ENCODE results near the gene GOLGA5.
"Not testable (repeated sequence)": the region's sequence is repeated elsewhere in the genome, so short reads cannot be mapped to it uniquely, and the experiment has no call there.

Gene GOLGA5

DNA sequence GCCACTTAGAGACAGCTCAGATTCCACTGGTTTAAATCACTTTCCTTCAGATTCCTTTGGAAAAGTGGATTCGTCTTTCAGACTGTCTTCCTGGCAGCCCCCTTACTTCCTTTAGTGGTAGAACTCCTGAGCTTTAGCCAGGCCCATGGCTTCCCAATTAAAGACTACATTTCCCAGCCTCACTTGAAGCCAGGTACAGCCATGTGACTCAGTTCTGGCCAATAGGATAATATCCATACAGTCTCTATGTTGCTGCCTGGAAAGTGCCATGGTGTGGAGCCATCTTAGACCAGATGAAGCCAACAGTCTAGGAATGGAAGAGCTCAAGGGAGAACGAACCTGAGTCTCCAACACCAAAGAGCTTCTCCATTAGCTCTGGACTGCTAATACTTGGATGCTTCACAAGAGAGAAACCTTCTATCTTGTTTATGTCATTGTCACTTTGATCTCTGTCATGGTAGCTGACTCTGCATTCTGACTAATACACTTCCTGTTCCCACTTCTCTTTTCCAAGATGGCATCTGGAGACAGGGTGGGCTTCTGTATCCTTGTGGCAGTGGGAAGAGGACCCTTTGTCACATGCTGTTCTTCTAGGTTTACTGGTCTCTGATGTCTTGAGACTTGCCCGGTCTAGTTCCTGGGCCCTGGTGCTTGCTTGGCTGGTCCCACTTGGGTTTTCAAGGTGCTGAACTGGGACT is 15.1 kb upstream of the GOLGA5 start:
- peak in 1 of 2 experiments; percentile 22 for DNase-seq

DNA sequence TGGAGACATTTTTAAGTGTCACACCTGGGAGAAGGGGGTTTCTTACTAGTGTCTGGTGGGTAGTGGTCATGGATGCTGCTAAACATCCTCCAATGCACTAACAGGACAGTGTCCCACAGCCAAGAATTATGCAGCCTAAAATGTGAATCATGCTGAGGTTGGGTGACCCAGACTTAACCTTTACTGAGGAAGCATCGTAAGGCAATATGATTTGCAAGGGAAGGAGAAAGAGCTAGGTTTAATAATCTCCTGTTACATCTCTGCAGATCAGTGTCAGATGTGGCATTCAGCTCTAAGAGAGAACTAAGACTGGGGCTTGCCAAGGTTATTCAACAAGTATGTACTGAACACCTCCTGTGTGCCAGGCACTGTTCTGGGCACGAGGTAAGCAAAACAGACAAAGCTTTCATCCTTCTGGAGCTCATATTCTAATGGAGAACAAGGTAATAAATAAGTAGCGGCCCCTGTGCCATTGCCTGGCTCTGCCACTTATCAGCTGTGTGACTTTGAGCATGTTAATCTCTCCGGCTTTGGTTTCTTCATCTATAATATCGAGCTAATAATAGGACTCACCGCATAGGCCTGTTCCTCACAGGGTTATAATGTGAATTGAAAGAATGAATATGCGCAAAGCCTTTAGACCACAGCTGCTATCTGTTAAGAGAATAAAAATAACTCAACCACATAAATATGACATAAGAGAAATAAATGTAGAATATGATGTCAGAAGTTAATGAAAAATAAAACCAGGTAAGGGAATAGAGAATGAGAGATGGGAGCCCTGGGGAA is 13.5 kb upstream of the GOLGA5 start:
- no peak for DNase-seq

DNA sequence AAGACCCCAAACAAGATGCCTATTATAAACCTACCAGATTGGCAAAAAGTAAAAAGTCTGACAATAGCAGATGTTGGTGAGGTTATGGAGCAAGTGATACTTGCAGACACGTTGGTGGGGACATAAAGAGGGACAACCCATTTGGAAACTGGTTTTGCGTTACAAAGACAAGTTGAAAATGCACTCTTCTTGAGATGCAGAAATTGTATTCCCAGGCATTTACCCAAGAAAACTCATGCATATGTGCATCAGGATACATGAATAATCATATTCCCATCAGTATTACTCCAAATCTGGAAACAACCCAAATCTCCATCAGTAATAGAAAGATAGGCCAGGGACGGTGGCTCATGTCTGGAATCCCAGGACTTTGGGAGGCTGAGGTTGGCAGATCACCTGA is 12.8 kb upstream of the GOLGA5 start:
- DNase-seq = no peak

DNA sequence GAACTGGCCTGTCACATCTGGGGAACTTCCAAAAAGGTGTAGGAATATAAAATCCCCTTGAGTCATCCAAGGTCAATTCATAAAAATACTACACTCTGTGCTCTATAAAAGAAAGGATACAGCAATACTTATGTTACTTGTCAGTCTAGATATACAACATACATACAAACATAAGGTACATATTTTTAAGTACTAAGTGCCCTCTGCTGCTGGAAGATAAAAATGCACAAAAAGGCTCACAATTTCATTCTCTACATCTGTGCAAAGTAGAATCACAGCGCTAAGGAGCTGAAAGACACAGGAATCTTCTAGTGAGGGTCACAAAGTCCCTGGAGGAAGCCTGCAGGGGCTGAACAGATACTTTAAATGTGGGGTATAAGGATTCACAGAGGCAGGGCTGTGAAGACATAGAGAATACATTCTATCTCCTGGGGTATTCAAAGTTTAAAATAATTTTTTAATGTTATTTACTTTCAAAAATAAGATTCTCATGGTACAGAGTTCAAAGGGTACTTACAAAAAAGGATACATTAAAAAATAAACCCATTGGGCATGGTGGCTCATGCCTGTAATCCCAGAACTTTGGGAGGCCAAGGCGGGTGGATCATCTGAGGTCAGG is 10.2 kb upstream of the GOLGA5 start:
- DNase-seq = peak; percentile 20 to 50

DNA sequence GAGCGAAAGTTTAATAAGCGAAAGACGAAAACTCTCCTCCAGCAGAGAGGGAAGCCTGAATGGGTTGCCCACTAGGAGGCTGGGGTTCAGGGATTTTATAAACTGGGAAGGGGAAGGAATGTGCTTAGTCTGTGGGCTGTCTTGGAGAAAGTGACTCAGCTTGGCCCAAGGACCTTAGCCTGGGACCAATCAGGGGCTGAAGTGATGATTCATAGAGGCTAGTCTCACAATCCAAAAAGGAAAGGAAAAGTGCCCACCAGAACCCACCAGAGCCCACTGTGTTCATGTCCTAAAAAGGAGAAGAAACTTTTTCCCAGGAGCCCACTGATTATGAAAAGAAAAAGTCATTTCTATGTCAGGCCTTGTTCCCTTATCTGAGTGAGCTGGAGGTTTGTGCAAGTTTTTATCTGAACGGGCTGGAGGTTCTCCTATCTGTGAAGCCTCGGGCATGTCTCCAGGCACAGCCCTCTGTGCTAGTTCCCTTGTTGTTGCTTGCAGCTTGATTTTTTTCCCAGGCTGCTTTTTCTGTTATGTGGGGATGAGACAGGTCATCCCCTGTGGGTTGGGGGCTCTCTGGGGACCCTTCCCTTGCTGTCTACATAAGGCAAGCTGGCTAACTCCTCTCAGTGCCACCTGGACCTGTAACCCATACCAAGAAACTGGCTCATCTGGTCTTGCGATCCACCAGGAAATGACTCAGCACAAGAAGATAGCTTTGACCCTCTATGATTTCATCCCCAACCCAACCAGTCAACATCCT is 8.3 kb upstream of the GOLGA5 start:
- DNase-seq = no peak

DNA sequence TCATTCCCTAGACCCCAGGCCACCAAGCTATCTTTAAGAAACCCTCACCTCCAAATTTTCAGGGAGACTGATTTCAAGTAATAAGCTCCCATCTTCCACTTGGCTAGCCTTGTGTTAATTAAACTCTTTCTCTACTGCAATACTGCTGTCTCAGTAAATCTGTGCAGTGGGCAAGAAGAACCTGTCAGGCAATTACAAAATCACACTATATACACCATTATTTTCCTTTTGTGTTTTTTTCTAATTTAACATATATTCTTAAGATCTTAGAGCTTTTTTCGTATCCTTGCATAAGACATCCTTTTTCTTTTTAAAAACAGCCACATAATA is 7.7 kb upstream of the GOLGA5 start:
- no peak for DNase-seq

DNA sequence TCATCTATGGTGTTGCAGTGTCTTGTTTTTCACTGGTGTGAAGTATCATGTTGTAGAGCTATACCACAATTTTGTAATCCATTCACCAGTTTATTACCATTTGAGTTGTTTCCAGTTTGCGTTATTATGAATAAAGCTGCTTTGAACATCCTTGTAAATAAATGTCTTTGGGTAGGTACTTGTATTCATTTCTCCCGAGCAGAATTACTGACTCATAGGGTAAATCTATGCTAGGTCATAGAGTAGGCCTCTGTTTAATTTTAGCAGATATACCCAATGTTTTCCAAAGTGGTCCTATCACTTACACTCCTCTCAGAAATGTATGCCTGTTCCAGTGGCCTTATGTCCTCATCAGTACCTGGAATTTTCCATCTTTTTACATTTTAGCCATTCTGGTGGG is 6.6 kb upstream of the GOLGA5 start:
- DNase-seq = no peak

DNA sequence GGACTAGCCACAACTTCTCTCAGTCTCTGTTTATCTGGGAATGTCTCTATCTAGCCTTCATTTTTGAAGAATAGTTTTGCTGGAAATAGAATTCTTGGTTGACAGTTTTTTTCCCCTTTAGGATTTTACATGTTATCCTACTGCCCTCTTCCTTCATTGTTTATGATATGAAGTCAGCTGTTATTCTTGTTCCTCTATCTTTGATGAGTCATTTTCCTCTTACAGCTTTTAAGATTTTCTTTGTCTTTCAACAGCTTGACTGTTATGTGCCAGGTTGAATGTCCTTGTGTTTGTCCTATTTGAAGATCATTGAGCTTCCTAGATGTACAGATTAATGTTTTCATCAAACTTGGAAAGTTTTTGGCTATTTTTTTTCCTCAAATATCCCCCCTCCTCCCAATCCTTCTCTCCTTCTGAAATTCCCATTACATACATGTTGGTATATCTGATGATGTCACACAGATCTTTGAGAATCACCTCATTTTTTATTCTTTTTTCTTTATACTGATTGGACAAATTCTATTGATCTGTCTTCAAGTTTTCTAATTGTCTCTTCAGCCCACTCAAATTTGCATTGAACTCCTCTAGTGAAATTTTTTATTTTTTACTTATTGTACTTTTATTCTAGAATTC is 4.5 kb upstream of the GOLGA5 start:
- DNase-seq = no peak

DNA sequence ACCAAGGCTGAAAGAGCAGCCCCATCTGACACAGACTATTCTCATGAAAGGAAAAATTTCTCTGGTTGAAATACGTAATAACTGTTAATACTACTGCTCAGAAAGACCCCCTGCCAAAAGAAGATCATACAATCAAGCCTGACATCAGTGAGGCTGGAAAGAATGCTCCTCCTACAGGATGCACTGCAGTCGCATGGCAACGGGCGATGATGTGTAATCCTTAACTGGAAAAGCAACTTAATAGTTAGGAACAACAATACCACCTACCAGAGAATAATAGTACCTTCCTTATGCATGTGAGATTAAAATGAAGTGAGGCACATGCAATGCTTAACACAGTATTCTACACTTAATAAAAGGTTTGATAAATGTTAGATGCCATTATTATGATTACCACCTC is 1.2 kb upstream of the GOLGA5 start:
- no peak for DNase-seq

DNA sequence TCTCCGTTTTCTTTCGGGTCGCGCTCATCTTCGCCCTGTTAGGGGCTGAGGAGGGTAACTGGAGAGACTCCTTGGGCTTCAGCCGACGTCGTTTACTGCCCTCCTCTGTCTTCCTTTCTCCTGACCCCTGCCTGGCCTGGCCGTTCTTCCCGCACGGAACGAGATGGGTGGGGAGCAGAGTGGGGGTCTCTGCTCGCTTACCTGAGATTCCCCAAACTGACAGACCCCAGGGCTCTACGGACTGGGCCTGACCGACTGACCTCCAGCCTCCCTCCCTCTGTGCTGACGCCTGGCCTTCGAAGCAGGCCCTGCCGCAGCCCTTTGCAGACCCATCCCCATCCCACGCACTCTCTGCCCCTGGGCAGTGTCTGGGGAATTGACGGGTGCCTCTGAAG is 439 bp downstream of the GOLGA5 start:
- no peak for DNase-seq

DNA sequence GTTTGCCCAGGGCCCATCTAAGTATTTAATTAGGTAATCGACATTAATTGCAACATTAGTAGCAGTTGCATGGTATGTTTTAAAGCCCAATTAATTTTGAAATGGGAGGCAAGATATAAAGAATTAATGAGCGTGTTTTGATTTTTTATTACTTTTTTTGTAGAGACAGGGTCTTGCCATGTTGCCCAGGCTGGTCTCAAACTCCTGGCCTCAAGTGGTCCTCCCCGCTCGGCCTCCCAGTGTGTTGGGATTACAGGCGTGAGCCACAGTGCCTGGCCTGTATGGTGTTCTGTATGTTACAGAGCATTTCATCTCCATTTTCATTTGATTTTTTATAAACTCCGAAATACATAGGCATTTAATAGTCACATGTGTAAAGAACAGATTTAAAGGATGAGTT is 856 bp downstream of the GOLGA5 start:
- no peak for DNase-seq

DNA sequence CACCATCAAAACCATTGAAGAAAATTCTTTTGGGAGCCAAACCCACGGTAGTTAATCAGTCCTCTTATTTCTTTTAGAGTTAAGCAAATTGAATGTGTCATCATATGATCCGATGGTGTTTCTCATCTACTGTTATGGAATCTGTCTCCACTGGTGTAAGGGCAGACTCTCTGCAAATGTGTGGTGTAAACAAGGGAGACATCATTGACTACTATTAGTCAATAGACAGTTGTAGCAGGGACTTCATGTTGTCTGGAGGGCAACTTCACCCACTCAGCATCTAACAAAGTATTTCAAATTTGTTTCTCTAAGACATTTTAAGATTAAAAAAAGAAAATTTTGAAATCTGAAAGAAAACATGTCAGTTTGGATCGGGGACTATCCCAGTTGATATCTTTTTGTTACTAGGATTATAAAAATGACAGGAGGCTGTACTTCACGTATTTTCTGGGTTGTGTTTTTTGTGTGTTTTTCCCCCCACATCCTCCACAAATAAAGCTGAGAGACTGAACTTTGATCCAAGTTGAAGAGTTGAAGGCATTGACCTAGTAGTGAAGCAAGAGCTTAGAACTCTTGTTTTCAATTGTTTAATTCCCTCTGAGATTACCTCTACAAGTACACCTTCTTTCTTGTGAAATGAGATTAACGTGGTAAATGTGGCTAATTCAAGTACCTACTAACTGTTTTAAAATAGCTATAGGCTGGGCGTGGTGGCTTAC is 4.0 kb downstream of the GOLGA5 start:
- no peak for DNase-seq

DNA sequence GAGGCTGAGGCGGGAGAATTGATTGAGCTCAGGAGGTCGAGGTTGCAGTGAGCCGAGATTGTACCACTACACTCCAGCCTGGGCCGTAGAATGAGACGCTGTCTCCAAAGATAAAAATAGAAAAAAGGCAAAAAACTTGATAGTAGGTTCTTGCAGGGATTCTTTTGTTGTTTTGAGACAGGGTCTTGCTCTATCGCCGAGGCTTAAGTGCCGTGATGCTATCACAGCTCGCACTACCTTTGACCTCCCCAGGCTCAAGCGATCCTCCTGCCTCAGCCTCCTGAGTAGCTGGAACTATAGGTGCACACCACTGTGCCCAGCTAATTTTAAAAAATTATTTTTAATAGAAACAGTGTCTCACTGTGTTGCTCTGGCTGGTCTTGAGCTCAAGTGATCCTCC is 4.7 kb downstream of the GOLGA5 start:
- DNase-seq = no peak

DNA sequence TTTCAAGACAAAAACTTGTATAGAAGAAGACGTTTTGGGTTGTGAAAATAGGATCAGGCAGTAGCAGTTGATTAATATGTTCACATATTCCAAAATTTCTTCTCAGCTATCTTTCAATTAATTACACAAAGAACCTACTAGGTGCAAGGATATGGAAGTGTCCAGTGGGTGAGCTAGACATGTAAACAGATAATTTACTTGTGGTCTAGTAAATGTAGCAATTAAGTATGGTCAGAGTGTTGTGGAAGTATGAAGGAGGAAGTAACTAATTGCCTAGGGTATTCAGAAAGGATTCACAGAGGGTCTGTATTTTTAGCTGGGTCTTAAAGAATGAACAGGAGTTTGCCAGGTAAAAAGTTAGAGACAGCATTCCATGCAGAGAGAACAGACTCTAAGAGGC is 5.9 kb downstream of the GOLGA5 start:
- DNase-seq = no peak

DNA sequence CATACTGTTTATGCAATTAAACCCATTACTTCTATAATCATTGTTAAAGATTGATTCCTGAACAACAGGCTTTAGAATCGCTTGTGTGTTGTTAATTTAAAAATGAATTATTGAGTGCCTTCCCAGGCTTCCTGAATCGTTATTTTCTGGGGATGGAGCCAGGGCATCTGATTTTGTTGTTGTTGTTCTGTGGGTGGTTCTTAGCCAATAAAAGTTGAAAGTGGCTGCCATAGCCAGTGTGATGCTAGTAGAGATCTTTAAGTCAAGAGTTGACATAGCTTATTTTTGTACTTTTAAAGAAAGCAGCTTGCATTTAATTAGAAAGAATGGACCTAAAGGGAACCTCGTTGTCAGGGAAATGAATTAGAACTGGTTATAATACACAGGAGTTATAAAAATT is 6.4 kb downstream of the GOLGA5 start:
- DNase-seq = no peak

DNA sequence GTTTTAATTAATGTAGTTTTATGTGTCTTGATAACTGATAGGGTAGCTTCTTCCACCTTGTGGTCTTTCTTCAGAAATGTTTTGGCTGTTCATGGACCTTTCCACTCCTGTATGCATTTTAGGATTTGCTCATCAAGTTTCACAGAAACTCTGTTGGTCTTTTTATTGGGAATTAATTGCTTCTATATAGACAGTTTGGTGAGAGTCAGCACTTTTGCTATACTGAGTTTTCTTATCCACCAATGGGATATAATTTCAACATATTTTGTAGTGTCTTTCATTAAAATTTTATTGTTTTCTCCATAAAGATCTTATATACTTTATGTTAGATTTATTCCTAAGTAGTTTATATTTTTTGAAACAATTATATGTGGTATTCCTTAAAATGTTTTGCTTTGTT is 7.8 kb downstream of the GOLGA5 start:
- DNase-seq = no peak

DNA sequence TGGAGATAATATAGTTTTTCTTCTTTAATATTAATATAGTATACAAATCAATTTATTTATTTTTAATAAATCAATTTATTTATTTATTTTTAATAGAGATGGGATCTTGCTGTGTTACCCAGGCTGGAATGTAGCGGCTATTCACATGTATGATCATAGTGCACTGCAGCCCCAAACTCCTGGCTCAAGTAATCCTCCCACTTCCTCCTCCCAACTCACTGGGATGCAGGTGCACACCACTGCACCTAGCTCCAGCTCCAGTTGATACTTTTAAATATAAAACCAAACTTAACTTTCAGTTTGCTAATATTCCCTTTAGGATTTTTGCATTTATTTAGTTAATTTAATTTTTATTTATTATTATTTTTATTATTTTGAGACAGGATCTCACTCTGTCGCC is 8.6 kb downstream of the GOLGA5 start:
- no peak for DNase-seq

DNA sequence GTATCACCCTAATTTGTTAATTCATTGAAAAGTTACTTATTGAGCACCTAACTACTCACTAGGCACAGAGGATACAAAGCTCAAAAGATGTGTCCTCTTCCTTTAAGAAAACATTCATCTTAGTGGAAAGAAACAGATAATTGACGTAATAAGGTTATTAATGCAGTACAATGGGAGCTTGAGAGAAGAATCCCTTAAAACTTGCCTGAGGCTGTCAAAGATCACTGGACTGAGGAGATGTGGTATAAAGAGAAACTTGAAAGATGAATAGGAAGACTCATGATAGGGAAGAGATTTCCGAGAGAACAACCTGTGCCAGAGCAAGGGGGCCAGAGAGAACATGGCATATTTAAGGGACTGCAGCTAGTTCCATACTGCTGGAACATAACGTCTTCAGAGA is 19.1 kb downstream of the GOLGA5 start:
- DNase-seq = no peak

DNA sequence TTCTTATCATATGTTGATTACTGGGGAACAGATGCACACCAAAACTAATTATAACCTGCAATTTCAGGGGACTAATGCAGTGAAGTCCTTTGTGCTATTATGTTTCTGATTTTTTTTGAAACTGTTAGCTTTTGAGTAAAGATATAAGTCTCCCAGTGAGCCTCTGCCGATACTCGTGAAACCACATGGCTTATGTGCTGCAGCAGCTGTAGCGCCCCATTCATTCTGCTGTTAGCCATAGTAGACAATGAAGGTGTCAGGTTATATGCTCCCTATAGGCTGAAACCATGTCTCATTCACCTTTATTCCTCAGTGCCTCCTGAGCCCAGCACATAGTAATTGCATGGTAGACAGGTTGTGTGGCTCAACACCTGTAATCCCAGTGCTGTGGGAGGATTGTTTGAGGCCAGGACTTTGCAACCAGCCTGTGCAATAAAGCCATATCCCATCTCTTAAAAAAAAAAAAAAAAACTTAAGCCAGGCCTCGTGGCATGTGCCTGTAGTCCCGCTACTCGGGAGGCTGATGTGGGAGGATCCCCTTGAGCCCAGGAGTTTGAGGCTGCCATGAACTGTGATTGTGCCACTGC is 25.0 kb downstream of the GOLGA5 start:
- DNase-seq = no peak

DNA sequence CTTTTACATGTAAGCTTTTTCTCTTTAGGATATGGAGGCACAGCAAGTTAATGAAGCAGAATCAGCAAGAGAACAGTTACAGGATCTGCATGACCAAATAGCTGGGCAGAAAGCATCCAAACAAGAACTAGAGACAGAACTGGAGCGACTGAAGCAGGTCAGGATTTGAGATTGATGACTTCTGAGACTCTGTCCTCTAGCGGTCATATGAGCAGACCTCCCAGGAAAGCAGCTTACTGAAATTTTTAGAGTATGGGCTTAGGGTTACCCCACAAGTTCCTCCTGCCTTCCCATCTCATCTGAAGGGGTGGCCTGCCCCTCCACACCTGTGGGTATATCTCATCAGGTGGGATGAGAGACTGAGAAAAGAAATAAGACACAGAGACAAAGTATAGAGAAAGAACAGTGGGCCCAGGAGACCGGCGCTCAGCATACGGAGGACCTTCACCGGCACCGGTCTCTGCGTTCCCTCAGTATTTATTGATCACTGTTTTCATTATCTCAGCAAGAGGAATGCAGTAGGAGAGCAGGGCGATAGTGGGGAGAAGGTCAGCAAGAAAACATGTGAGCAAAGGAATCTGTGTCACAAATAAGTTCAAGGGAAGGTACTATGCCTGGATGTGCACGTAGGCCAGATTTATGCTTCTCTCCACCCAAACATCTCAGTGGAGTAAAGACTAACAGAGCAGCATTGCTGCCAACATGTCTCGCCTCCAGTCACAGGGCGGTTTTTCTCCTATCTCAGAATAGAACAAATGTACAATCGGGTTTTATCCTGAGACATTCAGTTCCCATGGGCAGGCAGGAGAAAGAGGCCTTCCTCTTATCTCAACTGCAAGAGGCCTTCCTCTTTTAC is 25.8 kb downstream of the GOLGA5 start:
- DNase-seq = not testable (repeated sequence)

DNA sequence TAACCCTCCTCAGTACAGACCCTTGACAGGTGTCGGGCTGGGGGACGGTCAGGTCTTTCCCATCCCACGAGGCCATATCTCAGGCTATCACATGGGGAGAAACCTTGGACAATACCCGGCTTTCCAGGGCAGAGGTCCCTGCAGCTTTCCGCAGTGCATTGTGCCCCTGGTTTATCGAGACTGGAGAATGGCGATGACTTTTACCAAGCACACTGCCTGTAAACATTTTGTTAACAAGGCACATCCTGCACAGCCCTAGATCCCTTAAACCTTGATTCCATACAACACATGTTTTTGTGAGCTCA is 26.4 kb downstream of the GOLGA5 start:
- not testable (repeated sequence) for DNase-seq
